SK-N-SH treated with all-trans-retinoic acid at 6 μM for 48 hours (cell line): Measurements from ENCODE around the gene CAV1.

Source experiments
- ARNTL ChIP-seq: fragments of 450-650 bp; formaldehyde crosslinking; IDR thresholded peaks from 2 replicates; pipeline ENCODE4 v1.5.0; 2020; ENCODE audit warnings: low read depth, mild to moderate bottlenecking, moderate library complexity, borderline replicate concordance
- BACH2 ChIP-seq: fragments of 250-450 bp; sonication (Bioruptor Pico); IDR thresholded peaks from 2 replicates; pipeline ENCODE4 v1.9.0; 2021; ENCODE audit warnings: mild to moderate bottlenecking, borderline replicate concordance
- CSDC2 ChIP-seq: fragments of 250-450 bp; sonication (Bioruptor Pico); IDR thresholded peaks from 2 replicates; pipeline ENCODE4 v1.5.0; 2020; ENCODE audit warnings: mild to moderate bottlenecking, moderate library complexity
- ESRRG ChIP-seq: fragments of 250-450 bp; sonication (Bioruptor Pico); IDR thresholded peaks from 2 replicates; pipeline ENCODE4 v1.6.1; 2021; ENCODE audit warnings: mild to moderate bottlenecking
- PPARA ChIP-seq: fragments of 250-450 bp; sonication (Bioruptor Pico); IDR thresholded peaks from 2 replicates; pipeline ENCODE4 v1.5.0; 2020; ENCODE audit warnings: mild to moderate bottlenecking, borderline replicate concordance
- ZC3H10 ChIP-seq: fragments of 250-450 bp; sonication (Bioruptor Pico); IDR thresholded peaks from 2 replicates; pipeline ENCODE4 v1.5.1; 2021; ENCODE audit warnings: mild to moderate bottlenecking, moderate library complexity
- ZFP3 ChIP-seq: fragments of 250-450 bp; sonication (Bioruptor Pico); IDR thresholded peaks from 2 replicates; pipeline ENCODE4 v1.5.0; 2020; ENCODE audit warnings: mild to moderate bottlenecking, moderate library complexity
- ZNF565 ChIP-seq: fragments of 450-650 bp; formaldehyde crosslinking; conservative IDR thresholded peaks from 2 replicates; pipeline ENCODE4 v1.5.0; 2020; ENCODE audit warnings: low read depth, mild to moderate bottlenecking, moderate library complexity
- ZNF70 ChIP-seq: fragments of 450-650 bp; formaldehyde crosslinking; IDR thresholded peaks from 2 replicates; pipeline ENCODE4 v1.5.0; 2020; ENCODE audit warnings: mild to moderate bottlenecking, moderate library complexity
- ZNF8 ChIP-seq: fragments of 450-650 bp; formaldehyde crosslinking; IDR thresholded peaks from 2 replicates; pipeline ENCODE4 v1.5.0; 2020; ENCODE audit warnings: mild to moderate bottlenecking, moderate library complexity
- TF ChIP-seq, protein P1 (sequence below): fragments of 250-450 bp; sonication (Bioruptor Pico); IDR thresholded peaks from 2 replicates; pipeline ENCODE4 v1.8.0; 2020; ENCODE audit warnings: mild to moderate bottlenecking, moderate library complexity, borderline replicate concordance
- TF ChIP-seq, protein P2 (sequence below): fragments of 250-450 bp; sonication (Bioruptor Pico); IDR thresholded peaks from 2 replicates; pipeline ENCODE4 v1.5.1; 2020; ENCODE audit warnings: low read depth, mild to moderate bottlenecking, moderate library complexity
- TF ChIP-seq, protein P3 (sequence below): fragments of 250-450 bp; sonication (Bioruptor Pico); IDR thresholded peaks from 2 replicates; pipeline ENCODE4 v1.5.0; 2020; ENCODE audit warnings: mild to moderate bottlenecking, moderate library complexity

DNA sequence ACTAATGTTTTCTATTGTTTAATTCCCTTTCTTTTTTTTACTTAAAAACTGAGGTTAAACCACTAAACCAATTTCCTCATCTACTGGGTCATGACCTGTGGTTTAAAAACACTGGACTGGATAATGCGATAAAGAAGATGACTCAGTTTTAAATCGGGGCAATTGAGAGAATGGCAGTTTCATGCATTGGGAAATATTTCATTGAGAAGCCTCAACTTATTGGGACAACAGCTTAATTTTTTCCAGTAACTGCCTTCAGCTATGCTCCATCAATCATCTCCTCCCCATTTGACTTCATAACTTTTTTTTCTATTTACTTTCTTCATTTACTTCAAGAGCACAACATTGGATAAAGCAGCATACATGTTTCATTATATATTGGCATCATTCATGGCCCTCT, 85.4 kb downstream of the CAV1 start:
- TF ChIP-seq BACH2 (CRISPR knock-in tag) (no peak), ZFP3 (CRISPR knock-in tag) (no peak), CSDC2 (CRISPR knock-in tag) (no peak), ZNF8 (CRISPR knock-in tag) (no peak), ZNF70 (CRISPR knock-in tag) (no peak), ARNTL (CRISPR knock-in tag) (no peak), PPARA (CRISPR knock-in tag) (no peak), ZNF565 (CRISPR knock-in tag) (no peak), ESRRG (CRISPR knock-in tag) (no peak), ZC3H10 (CRISPR knock-in tag) (no peak)
- TF ChIP-seq, protein P1, sequence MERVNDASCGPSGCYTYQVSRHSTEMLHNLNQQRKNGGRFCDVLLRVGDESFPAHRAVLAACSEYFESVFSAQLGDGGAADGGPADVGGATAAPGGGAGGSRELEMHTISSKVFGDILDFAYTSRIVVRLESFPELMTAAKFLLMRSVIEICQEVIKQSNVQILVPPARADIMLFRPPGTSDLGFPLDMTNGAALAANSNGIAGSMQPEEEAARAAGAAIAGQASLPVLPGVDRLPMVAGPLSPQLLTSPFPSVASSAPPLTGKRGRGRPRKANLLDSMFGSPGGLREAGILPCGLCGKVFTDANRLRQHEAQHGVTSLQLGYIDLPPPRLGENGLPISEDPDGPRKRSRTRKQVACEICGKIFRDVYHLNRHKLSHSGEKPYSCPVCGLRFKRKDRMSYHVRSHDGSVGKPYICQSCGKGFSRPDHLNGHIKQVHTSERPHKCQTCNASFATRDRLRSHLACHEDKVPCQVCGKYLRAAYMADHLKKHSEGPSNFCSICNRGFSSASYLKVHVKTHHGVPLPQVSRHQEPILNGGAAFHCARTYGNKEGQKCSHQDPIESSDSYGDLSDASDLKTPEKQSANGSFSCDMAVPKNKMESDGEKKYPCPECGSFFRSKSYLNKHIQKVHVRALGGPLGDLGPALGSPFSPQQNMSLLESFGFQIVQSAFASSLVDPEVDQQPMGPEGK (CRISPR knock-in tag) = no peak; the same call in 1 of the 2 replicates
- TF ChIP-seq, protein P2, sequence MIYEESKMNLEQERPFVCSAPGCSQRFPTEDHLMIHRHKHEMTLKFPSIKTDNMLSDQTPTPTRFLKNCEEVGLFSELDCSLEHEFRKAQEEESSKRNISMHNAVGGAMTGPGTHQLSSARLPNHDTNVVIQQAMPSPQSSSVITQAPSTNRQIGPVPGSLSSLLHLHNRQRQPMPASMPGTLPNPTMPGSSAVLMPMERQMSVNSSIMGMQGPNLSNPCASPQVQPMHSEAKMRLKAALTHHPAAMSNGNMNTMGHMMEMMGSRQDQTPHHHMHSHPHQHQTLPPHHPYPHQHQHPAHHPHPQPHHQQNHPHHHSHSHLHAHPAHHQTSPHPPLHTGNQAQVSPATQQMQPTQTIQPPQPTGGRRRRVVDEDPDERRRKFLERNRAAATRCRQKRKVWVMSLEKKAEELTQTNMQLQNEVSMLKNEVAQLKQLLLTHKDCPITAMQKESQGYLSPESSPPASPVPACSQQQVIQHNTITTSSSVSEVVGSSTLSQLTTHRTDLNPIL = no peak
- TF ChIP-seq, protein P3, sequence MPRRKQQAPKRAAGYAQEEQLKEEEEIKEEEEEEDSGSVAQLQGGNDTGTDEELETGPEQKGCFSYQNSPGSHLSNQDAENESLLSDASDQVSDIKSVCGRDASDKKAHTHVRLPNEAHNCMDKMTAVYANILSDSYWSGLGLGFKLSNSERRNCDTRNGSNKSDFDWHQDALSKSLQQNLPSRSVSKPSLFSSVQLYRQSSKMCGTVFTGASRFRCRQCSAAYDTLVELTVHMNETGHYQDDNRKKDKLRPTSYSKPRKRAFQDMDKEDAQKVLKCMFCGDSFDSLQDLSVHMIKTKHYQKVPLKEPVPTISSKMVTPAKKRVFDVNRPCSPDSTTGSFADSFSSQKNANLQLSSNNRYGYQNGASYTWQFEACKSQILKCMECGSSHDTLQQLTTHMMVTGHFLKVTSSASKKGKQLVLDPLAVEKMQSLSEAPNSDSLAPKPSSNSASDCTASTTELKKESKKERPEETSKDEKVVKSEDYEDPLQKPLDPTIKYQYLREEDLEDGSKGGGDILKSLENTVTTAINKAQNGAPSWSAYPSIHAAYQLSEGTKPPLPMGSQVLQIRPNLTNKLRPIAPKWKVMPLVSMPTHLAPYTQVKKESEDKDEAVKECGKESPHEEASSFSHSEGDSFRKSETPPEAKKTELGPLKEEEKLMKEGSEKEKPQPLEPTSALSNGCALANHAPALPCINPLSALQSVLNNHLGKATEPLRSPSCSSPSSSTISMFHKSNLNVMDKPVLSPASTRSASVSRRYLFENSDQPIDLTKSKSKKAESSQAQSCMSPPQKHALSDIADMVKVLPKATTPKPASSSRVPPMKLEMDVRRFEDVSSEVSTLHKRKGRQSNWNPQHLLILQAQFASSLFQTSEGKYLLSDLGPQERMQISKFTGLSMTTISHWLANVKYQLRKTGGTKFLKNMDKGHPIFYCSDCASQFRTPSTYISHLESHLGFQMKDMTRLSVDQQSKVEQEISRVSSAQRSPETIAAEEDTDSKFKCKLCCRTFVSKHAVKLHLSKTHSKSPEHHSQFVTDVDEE (CRISPR knock-in tag) = no peak
